Neuronal stem cell (in vitro differentiated cells): ENCODE measurements around the gene CR2.

Experiments
- DNase-seq: peaks from one replicate; pipeline ENCODE4 v3.0.0-alpha.2; 2013; ENCODE audit warnings: low spot score
- H2AFZ ChIP-seq: one replicate; pipeline ENCODE4 v1.6.1; 2013; ENCODE audit warnings: mild to moderate bottlenecking, low read length, inconsistent platforms
- H2AK5ac ChIP-seq: 2 replicates; pipeline ENCODE4 v1.6.1; 2013; ENCODE audit warnings: low read depth, mild to moderate bottlenecking, inconsistent platforms, low read length, moderate library complexity, mixed read lengths
- H2BK120ac ChIP-seq: 2 replicates; pipeline ENCODE4 v1.6.1; 2013; ENCODE audit warnings: low read depth, mild to moderate bottlenecking, inconsistent platforms, low read length, moderate library complexity, mixed read lengths
- H2BK12ac ChIP-seq: one replicate; pipeline ENCODE4 v1.6.1; 2013; ENCODE audit warnings: low read length, inconsistent platforms
- H2BK15ac ChIP-seq: 2 replicates; pipeline ENCODE4 v1.6.1; 2013; ENCODE audit warnings: mild to moderate bottlenecking, low read length, inconsistent platforms, mixed read lengths
- H2BK5ac ChIP-seq: one replicate; pipeline ENCODE4 v1.6.1; 2013; ENCODE audit warnings: inconsistent platforms, mild to moderate bottlenecking, low read length, moderate library complexity
- H3K14ac ChIP-seq: one replicate; pipeline ENCODE4 v1.6.1; 2013; ENCODE audit warnings: low read length, inconsistent platforms
- H3K18ac ChIP-seq: 2 replicates; pipeline ENCODE4 v1.6.1; 2013; ENCODE audit warnings: low read length, inconsistent platforms
- H3K23ac ChIP-seq: 2 replicates; pipeline ENCODE4 v1.6.1; 2013; ENCODE audit warnings: low read depth, mild to moderate bottlenecking, mixed read lengths, low read length, inconsistent platforms; ENCODE audit not compliant: poor library complexity
- H3K27ac ChIP-seq: replicated peaks from 3 replicates; pipeline ENCODE4 v1.5.1; 2013; ENCODE audit warnings: low read length, inconsistent platforms
- H3K27me3 ChIP-seq, 3 experiments: 2 replicates each; pipeline ENCODE4 v1.6.1; 2013; ENCODE audit warnings: low read length in 3 of 3, mild to moderate bottlenecking in 2 of 3, inconsistent platforms in 1 of 3, low read depth in 1 of 3, mixed read lengths in 1 of 3, moderate library complexity in 1 of 3; ENCODE audit not compliant: control insufficient read depth in 3 of 3, insufficient read depth in 3 of 3
- H3K36me3 ChIP-seq, 2 donors: replicated peaks in 1 of 2; 2 replicates each; pipeline ENCODE4 v1.6.1; 2013; ENCODE audit warnings: low read length in 2 of 2; ENCODE audit not compliant: control insufficient read depth in 2 of 2, insufficient read depth in 2 of 2
- H3K4ac ChIP-seq: 2 replicates; pipeline ENCODE4 v1.6.1; 2013; ENCODE audit warnings: inconsistent platforms, mild to moderate bottlenecking, low read length, moderate library complexity
- H3K4me1 ChIP-seq, 2 donors: 1 replicate in 1 of 2; 2 replicates in 1 of 2; pipeline ENCODE4 v1.6.1; 2013; ENCODE audit warnings: low read length in 2 of 2, low read depth in 1 of 2; ENCODE audit not compliant: control insufficient read depth in 2 of 2, insufficient read depth in 1 of 2
- H3K4me2 ChIP-seq: one replicate; pipeline ENCODE4 v1.6.1; 2013; ENCODE audit warnings: mild to moderate bottlenecking, low read length, inconsistent platforms; ENCODE audit not compliant: insufficient read depth, poor library complexity, severe bottlenecking
- H3K4me3 ChIP-seq, 2 donors: 2 replicates each; pipeline ENCODE4 v1.5.1; 2013; ENCODE audit warnings: low read length in 2 of 2, mild to moderate bottlenecking in 2 of 2, inconsistent platforms in 1 of 2, moderate library complexity in 1 of 2
- H3K79me1 ChIP-seq: one replicate; pipeline ENCODE4 v1.6.1; 2013; ENCODE audit warnings: low read depth, mild to moderate bottlenecking, inconsistent platforms, low read length, moderate library complexity
- H3K9ac ChIP-seq: one replicate; pipeline ENCODE4 v1.6.1; 2013; ENCODE audit warnings: mild to moderate bottlenecking, low read depth, low read length, inconsistent platforms; ENCODE audit not compliant: poor library complexity
- H3K9me3 ChIP-seq, 2 donors: replicated peaks in 1 of 2; 2 replicates each; pipeline versions ENCODE3 to v1.6.1; 2013; ENCODE audit warnings: low read length in 2 of 2, mild to moderate bottlenecking in 2 of 2, inconsistent platforms in 1 of 2, low read depth in 1 of 2, mixed read lengths in 1 of 2, moderate library complexity in 1 of 2; ENCODE audit not compliant: control insufficient read depth in 2 of 2, insufficient read depth in 1 of 2
- H4K8ac ChIP-seq: one replicate; pipeline ENCODE4 v1.6.1; 2013; ENCODE audit warnings: low read depth, mild to moderate bottlenecking, inconsistent platforms, low read length, moderate library complexity
- H4K91ac ChIP-seq: one replicate; pipeline ENCODE4 v1.6.1; 2013; ENCODE audit warnings: low read length, low read depth, mild to moderate bottlenecking, inconsistent platforms; ENCODE audit not compliant: poor library complexity
- WGBS, 2 donors: extraction: QIAGEN DNeasy Blood & Tissue Kit; methylation state at CpG; one replicate each; pipeline ENCODE4 v1.1.7; 2013; ENCODE audit warnings: missing lambda C conversion rate in 2 of 2, mixed read lengths in 1 of 2; ENCODE audit not compliant: insufficient read length in 2 of 2, insufficient replicate concordance in 1 of 2; ENCODE audit errors: extremely low coverage in 2 of 2; 5-methylcytosine and 5-hydroxymethylcytosine counted together

Gene CR2

GRCh38 chr1:207420109-207420508 lies 34.0 kb upstream of the CR2 start:
- no peak overlapping the region for H4K91ac ChIP-seq
- no peaks in the 10 kb centered on the region for H3K79me1 ChIP-seq
- no peak overlapping the region for H2AK5ac ChIP-seq
- no peak overlapping the region for H2AFZ ChIP-seq
- H3K9ac ChIP-seq = no peak overlapping the region
- DNase-seq = no peak
- no peak overlapping the region for H3K4ac ChIP-seq
- WGBS, 2 donors = no CpG with 5 or more reads among the region's 1 CpG
- no peak overlapping the region for H2BK15ac ChIP-seq
- no peak overlapping the region for H3K27ac ChIP-seq
- H3K36me3 ChIP-seq = no peaks in the 10 kb centered on the region
- no peak overlapping the region for H2BK12ac ChIP-seq
- no peak overlapping the region for H3K4me2 ChIP-seq
- H3K27me3 ChIP-seq = peaks cover 0 to 3% (median 0%) of the 10 kb centered on the region in 3 experiments
- no peak overlapping the region for H3K18ac ChIP-seq
- H2BK120ac ChIP-seq = no peak overlapping the region
- no peaks in the 10 kb centered on the region for H3K9me3 ChIP-seq
- no peak overlapping the region for H2BK5ac ChIP-seq
- H3K14ac ChIP-seq = no peak overlapping the region
- no peaks in the 10 kb centered on the region for H3K4me1 ChIP-seq
- H3K23ac ChIP-seq = no peak overlapping the region
- no peak overlapping the region for H4K8ac ChIP-seq
- H3K4me3 ChIP-seq = no peak overlapping the region

DNA sequence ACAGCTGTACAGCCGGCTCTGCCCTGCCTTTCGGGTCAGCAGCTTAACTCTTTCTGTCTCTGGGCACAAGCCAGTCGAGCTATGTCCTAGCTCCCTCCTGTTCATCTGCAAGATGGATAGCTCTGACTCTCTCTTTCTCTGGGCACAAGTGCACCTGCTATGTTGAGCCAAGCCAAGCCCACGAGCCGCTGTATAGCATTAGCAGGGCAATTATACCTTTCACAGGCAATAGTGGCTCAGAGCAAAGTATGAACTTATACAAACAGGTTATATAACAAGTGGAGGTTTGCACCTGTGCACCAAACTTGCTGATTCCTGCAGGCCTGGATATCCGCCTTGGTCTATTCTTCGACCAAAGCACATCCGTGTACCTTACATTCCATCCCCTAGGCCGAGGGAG lies 33.0 kb upstream of the CR2 start:
- no peak overlapping the region for H4K8ac ChIP-seq
- H3K27ac ChIP-seq = no peak overlapping the region
- H3K9me3 ChIP-seq = no peaks in the 10 kb centered on the region
- H3K9ac ChIP-seq = no peak overlapping the region
- no peaks in the 10 kb centered on the region for H3K79me1 ChIP-seq
- peaks cover 0 to 3% (median 0%) of the 10 kb centered on the region in 3 experiments for H3K27me3 ChIP-seq
- no peak overlapping the region for H2AK5ac ChIP-seq
- no peaks in the 10 kb centered on the region for H3K36me3 ChIP-seq
- H3K4me2 ChIP-seq = no peak overlapping the region
- H2BK12ac ChIP-seq = no peak overlapping the region
- DNase-seq = no peak
- H3K4me1 ChIP-seq = no peaks in the 10 kb centered on the region
- no peak overlapping the region for H2BK5ac ChIP-seq
- no peak overlapping the region for H3K23ac ChIP-seq
- no peak overlapping the region for H2BK120ac ChIP-seq
- H3K18ac ChIP-seq = no peak overlapping the region
- no peak overlapping the region for H4K91ac ChIP-seq
- H3K4me3 ChIP-seq = no peak overlapping the region
- no CpG with 5 or more reads among the region's 9 CpGs for WGBS, 2 donors
- no peak overlapping the region for H2AFZ ChIP-seq
- no peak overlapping the region for H3K4ac ChIP-seq
- H2BK15ac ChIP-seq = no peak overlapping the region
- no peak overlapping the region for H3K14ac ChIP-seq

DNA sequence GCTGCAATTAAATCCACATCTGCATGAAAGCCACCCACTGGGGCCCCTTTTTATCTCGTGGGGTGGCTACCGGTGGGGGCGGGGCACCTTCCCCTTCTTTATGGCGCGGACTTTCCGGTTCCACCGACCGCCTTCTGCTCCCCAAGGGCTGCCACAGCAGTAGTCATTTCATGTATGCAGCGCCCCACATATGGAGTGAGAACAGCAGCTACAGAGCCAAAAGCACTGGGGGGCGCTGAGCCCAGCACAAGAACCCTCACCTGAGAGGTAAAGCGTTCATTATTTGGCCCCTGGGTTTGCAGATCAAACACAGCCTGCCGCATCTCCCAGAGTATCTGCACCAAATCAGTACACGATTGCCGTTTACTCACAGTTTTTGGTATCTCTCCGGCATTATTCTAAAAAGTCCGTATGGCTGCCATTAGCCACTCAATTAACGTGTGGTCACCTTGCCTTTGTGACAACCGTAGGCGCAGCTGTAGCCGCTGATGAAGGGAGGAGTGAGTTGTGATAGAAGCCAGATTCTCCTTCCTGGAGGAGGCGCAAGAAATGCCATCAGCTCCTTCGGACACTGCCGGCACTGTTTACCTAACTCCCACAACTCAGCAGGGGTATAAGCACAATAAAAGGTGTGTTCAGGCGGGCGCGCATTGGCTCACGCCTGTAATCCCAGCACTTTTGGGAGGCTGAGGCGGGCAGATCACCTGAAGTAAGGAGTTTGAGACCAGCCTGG lies 30.4 kb upstream of the CR2 start:
- H3K4me3 ChIP-seq = no peak overlapping the region
- no peak for DNase-seq
- WGBS, 2 donors = no CpG with 5 or more reads among the region's 28 CpGs

DNA sequence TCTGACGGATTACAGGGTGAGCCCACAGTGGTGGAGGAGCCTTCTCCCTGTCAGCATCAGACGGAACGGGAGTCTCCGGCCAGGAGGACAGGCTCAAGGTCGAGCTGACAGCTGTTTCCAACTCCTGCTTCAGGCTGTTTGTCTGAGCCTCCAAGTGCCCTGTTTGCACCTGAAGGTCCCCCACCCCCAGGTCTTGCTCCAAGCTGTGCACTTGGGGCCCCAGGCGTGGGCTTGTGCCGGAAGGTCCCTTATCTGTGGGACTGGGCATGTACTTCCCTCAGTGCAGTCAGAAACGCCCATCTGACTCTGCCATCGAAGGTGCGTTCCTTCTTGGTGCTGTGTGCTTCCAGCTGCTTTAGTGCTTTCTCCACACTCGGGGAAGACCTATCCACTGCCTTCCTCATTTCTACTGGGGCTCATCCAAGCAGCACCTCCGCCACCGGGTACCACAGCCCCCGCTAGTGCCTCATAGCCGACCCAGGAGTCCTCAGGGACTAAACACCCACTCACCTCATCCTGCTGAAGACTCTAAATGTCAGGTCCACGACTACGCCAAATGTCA lies 29.5 kb upstream of the CR2 start:
- Histone ChIP-seq H2BK120ac (no peak overlapping the region), H3K4me1 (no peaks in the 10 kb centered on the region), H2AFZ (no peak overlapping the region), H3K36me3 (no peaks in the 10 kb centered on the region), H2BK12ac (no peak overlapping the region), H2AK5ac (no peak overlapping the region), H3K4me3 (no peak overlapping the region), H3K23ac (no peak overlapping the region), H3K9me3 (peaks cover 0 to 2% of the 10 kb centered on the region in 2 donors), H4K8ac (no peak overlapping the region), H3K79me1 (no peaks in the 10 kb centered on the region), H3K4ac (no peak overlapping the region), H4K91ac (no peak overlapping the region), H3K9ac (peak overlapping the region; percentile 45), H3K27ac (no peak overlapping the region), H3K14ac (no peak overlapping the region), H2BK15ac (no peak overlapping the region), H2BK5ac (no peak overlapping the region), H3K27me3 (peaks cover 0 to 3% (median 0%) of the 10 kb centered on the region in 3 experiments), H3K18ac (no peak overlapping the region), H3K4me2 (no peak overlapping the region)
- no CpG with 5 or more reads among the region's 17 CpGs for WGBS, 2 donors
- DNase-seq = no peak

More for the DNA sequence above, 30.4 kb upstream of the CR2 start:
- H2BK5ac ChIP-seq = no peak overlapping the region
- no peaks in the 10 kb centered on the region for H3K4me1 ChIP-seq
- H4K8ac ChIP-seq = no peak overlapping the region
- no peak overlapping the region for H2BK15ac ChIP-seq
- H4K91ac ChIP-seq = no peak overlapping the region
- H3K27ac ChIP-seq = no peak overlapping the region
- no peak overlapping the region for H3K23ac ChIP-seq
- peaks cover 0 to 3% (median 0%) of the 10 kb centered on the region in 3 experiments for H3K27me3 ChIP-seq
- no peak overlapping the region for H2BK12ac ChIP-seq
- H3K79me1 ChIP-seq = no peaks in the 10 kb centered on the region
- H2BK120ac ChIP-seq = no peak overlapping the region
- H3K4me2 ChIP-seq = no peak overlapping the region
- peaks cover 0 to 2% of the 10 kb centered on the region in 2 donors for H3K9me3 ChIP-seq
- no peaks in the 10 kb centered on the region for H3K36me3 ChIP-seq
- H3K9ac ChIP-seq = no peak overlapping the region
- H3K4ac ChIP-seq = no peak overlapping the region
- no peak overlapping the region for H3K14ac ChIP-seq
- H2AK5ac ChIP-seq = no peak overlapping the region
- no peak overlapping the region for H2AFZ ChIP-seq
- no peak overlapping the region for H3K18ac ChIP-seq
